Stimulated activated CD4-positive, alpha-beta T cell treated with anti-CD3 and anti-CD28 coated beads, Interleukin-12 subunit alpha, Interleukin-12 subunit beta, amount 100 ng/mL, for 48 hours (primary cell): ENCODE measurements around the gene ZMYND8.
"Not testable (repeated sequence)": the region's sequence is repeated elsewhere in the genome, so short reads cannot be mapped to it uniquely, and the experiment has no call there.

Experiments
- DNase-seq, 3 donors: peaks; one replicate each; pipeline ENCODE4 v3.0.0-alpha.2; 2020; ENCODE audit warnings: low read depth in 2 of 3, low spot score in 1 of 3

Gene ZMYND8

DNA sequence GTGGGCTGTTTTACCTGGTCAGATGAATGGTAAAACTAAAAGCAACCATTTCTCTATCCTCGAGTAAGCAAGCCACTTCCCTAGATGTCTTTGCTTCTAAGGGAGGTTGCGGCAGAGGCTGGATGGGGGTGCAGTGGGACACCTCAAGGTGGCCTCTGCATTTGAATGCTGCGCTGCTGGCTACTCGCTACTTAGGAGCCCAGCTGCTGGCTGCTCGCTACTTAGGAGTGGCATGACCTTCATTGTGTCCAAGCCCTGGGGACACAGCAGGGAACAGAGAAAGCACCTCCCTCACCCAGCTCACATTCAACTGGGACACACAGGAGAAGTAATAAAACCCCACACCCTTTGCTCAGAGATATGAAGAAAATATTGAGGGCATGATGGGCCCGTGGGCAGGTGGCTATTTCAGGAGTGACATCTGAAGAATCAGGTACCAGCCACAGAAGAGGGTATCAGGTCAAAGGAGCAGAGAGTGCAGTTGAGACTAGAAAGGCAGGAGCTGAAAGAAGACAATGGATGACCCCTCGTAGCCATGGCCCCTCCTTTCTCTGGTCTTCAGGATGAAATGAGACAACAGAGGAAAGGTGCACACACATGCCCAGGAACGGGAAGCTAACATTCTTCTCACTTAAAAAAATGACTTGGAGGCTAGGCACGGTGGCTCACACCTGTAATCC, 149.4 kb downstream of the ZMYND8 start:
- DNase-seq: no peak

DNA sequence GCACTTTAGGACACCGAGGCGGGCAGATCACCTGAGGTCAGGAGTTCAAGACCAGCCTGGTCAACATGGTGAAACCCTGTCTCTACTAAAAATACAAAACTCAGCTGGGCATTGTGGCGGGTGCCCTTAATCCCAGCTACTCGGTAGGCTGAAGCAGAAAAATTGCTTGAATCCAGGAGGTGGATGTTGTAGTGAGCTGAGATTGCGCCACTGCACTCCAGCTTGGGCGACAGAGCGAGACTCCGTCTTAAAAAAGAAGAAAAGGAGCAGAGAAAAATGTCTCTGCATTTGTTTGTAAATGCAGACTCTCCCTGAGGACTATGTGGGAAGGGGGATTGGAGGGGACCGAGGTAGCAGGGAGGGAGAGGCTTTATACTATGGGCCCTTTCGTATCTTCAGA, 149.9 kb downstream of the ZMYND8 start:
- DNase-seq: not testable (repeated sequence)

DNA sequence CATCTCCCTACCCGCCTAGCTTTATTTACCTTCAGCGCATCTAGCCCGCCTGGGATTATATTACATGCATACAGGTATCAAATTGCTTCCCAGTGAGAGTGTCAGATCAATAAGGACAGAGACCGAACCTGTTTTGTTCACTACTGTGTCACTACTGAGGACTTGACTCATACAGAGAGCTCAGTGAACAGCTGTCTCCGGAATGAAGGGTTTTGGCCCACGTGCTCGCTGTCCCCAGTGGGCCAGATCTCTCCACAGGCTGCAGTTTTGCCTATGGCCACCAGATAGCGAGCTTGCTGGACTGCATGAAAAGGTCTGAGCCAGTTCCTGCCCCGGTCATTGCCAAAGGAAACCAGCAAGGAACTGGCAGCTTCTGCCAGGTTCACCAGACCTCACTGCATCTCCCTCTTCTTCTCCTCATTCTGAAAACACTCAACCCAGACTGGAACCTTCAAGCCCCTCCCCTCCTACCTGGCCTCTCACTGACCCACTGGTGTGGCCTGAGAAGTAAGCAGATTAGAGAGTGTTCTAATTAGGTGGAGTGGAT, 150.8 kb downstream of the ZMYND8 start:
- peak in 1 of 3 donors; percentile 67 for DNase-seq

DNA sequence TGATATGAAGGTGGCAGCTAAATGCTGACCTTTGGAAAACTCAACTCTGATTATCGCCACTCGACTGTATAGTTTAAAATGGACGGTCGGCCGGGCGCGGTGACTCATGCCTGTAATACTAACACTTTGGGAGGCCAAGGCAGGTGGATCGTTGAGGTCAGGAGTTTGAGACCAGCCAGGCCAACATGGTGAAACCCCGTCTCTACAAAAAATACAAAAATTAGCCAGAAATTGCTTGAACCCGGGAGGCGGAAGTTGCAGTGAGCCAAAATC, 151.7 kb downstream of the ZMYND8 start:
- DNase-seq: not testable (repeated sequence)

DNA sequence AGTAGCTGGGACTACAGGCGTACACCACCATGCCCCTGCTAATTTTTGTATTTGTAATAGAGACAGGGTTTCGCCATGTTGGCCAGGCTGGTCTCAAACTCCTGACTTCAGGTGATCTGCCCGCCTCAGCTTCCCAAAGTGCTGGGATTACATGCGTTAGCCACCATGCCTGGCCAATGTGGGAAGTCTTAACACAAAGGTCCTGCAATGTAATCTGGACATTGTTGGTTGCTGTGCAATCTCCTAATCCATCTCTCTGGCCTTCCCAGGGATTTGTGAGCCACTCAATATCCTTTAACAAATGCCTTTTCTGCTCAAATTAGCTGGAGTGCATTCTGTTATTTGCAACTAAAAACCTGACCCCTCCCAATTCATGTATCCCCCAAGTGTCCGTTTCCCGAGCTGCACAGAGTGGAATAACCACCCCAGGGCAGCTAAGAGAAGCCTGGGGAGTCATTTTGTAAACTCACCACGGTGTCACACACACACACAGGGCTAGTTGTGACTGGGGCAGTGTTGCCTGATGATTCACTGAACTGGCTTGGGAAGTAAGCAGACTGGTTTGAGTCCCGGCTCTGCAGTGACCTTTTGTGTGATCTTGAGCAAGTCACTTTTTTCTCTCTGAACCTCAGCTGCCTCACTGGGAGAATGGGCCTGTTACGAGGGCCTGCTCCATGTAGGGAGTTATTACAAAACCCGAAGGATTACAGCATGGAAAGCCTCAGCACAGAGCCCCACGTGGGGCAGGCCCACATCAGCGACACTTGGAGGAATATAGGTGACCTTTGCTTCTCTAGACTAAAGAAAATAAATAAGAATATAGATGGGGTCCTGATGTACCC, 152.3 kb downstream of the ZMYND8 start:
- no peak for DNase-seq

DNA sequence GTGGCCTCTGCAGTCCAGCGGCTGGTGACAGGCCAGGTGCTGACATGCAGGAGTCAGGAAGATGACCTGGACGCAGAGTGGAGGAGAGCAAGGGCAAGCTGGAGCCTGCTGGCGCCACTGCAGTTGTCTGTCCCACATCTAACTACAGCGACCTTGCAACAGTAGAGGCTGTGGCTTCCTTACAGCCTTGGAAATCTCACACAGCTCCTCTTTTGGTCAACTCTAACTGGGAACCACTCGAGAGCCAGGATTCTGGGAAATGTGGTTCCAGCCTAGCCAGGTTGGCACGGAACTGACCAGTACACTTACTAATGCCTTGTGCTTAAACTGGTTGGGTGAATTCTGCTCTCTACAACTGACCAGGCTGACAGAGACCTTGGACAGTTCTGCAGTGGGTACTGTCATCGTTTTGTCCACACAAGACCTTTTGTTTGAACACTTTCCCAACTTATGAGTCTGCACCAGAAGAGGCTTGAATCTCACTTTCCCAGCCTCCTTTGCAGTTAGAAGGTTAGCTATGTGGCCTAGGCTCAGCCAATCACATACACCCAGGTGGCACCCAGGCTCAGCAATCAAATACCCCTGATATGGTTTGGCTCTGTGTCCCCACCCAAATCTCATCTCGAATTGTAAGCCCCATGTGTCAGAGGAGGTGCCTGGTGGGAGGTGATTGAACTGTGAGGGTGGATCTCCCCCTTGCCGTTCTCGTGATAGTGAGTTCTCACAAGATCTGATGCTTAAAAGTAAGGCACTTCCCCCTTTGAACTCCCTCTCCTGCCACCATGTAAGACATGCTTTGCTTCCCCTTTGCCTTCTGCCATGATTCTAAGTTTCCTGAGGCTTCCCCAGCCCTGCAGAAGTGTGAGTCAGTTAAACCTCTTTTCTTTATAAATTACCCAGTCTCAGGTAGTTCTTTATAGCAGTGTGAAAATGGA, 153.5 kb downstream of the ZMYND8 start:
- no peak for DNase-seq

DNA sequence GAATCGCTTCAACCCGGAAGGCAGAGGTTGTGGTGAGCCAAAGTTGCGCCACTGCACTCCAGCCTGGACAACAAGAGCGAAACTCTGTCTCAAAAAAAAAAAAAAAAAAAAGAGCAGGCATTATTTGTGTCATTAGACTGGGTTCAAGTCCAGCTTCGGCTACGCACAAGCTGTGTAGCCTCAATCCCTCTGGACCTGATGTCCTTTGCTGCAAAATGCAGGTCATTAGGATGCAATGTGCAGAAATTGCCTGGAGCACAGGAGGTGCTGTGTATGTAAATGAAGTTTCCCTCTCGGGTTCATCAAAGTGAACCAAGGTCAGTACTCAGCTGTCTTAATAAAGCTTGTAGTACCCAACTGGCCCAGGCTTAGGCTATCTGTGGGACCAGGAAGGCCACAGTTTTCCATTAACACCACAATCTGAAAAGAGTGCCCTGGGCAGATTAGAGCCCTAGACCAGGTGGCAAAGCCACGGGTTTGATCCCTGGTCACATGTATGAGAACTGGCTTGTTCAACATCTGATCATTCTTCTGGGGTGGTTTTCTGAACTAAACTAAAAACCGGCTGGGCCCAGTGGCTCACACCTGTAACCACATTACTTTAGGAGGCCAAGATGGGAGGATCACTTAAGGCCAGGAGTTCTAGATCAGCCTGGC, 155.3 kb downstream of the ZMYND8 start:
- no peak for DNase-seq

DNA sequence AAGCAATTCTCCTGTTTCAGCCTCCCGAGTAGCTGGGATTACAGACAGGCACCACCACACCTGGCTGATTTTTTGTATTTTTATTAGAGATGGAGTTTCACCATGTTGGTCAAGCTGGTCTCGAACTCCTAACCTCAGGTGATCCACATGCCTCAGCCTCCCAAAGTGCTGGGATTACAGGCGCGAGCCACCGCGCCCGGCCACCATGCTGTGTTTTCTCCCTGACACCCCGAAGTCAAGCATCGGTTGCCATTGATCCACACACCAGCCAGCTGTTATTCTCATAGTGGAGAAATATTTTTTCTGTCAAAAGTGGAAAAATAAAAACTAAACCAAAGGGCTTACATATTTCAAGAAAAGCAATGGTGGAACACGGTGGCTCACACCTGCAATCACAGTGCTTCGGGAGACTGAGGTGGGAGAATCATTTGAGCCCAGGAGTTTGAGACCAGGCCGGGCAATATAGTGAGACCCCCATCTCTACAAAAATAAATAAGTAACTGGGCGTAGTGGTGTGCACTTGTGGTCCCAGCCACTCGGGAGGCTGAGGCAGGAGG, 157.4 kb downstream of the ZMYND8 start:
- no peak for DNase-seq

DNA sequence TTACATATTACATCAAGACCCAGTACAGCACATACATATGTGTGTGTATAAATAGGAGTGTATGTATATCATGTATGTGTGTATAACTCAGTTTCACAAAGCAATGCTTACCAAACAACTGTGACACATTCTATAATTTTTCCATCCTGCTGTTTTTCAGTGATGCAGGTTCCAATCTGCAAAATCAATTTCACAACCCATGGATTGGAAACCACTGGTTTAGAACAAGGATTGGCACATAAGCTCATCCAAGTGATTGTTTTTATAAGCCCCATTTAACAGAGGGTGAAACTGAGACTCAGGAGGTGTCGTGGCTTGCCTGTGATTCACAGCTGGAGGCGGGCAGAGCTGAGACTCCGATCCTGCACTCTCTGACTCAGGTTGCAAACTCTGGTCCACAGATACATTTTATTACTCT, 158.2 kb downstream of the ZMYND8 start:
- peak; percentile 24 to 60 (median 56) for DNase-seq

DNA sequence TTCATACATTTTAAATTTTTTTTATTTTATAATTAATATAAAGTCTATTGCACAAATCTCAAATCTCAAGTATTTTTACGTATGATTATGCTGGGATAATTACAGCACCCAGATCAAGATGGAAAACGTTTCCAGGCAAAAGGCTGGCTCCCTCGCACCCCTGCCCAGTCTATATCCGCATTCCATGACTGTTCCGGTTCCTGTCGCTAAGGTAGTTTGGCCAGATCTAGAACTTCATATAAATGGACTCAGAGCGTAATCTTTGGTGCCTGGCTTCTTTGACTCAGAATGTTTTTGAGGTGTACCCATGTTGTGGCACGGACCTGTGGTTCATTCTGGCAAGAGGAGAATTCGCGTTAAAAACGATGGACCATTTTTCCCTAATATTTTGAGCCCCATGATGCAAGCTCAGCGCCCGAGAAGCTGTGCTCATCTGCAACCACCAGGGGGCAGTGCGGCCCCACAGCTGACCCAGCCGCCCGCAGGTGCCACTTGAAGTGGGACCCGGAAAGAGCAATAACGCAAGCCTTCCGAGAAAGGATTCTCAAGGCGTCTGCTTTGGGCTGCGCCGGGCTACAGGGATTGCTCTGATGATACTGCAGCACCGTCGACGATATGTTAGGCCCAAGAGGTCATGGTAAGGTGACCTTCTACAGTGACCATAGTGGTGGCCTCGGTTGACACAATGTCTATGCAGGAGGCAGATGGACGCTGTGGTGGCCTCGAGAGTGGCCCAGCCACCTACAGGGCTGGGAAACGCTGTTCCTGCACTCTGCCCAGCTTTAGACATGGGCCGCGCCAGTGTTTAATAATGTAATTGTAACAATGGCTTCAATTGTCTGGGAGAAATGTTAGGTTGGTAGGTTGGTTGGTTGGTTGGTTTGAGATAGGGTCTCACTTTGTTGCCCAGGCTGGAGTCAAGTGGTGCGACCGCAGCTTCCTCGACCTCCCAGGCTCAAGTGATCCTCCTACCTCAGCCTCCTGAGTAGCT, 160.1 kb downstream of the ZMYND8 start:
- peak; percentile 55 to 73 (median 69) for DNase-seq

DNA sequence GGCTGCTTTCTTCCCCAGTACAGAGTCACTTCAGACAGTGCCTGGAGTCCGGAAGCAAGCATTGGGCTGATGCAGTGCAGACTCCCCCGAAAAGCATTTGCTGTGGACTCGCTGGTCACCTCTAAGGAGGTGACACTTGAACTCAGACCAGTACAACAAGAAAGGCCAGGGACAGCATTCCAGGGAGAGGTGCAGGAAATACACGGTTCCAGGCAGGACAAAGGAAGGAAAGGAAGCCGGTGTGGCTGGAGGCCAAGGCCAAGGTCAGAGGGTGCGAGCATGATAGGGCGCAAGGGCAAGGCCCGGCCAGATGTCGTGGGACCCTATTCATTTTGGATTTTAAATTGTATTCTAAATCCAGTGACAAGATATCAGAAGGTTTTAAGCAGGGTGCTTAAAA, 160.9 kb downstream of the ZMYND8 start:
- no peak for DNase-seq

DNA sequence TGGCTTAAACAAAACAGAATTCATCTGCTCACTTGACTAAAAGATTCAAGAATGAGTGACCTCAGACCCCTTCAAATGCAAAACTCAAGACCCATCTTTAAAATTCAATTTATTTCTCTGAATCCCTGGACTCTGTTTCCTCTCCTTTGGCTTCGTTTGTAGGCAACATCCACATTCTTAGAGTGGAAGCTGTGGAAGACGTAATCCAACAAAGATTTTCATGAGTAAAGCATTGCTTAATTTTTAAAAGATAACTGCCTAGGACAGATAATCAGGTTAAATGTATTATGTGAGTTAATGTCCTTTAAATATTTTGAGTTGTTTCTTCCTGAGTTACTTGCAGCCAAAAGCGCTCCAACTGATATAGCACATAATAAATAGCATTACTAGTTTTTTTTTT, 164.5 kb downstream of the ZMYND8 start:
- DNase-seq: no peak

DNA sequence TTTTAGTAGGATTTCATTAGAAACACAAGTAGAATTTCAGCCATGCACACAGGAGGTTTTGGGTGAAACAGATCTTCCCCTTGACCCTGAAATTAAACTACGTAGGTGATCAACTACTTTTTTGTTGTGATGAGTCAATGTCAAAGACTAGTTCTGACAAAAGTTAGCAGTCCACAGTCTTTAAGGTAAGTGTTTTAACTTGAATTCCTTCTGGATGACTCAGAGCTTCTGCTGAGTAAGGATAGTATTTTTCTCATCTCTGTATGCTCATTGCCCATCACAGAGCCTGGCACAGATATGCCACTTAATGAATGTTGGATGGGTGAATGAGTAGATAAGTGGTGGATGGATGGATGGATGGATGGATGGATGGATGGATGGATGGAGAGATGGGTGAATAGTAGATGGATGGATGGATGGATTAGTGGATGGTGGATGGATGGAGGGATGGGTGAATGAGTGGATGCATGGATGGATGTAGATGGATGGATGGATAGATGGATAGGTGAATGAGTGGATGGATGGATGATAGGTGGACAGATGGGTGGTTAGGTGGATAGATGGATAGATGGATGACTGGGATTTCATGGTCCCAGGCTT, 165.3 kb downstream of the ZMYND8 start:
- no peak for DNase-seq

DNA sequence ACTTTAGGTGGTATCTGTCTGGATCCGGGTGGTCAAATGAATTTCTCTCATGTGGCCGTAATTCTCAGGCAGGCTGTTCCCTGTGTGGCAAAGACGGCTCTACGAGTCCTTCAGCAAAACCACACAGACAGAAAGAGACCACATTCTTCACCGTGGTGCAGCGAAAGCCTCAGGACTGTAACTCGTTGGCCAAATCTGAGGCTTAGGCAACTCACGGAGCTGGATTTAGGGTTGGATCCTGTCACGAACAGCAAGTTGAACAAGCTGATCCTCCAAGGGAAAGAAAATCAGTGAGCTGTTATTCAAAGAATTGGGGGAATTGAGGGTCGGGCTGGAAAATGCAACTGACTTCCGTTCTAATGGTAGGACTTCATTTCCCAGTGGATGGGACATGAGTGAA, 167.4 kb downstream of the ZMYND8 start:
- DNase-seq: no peak

DNA sequence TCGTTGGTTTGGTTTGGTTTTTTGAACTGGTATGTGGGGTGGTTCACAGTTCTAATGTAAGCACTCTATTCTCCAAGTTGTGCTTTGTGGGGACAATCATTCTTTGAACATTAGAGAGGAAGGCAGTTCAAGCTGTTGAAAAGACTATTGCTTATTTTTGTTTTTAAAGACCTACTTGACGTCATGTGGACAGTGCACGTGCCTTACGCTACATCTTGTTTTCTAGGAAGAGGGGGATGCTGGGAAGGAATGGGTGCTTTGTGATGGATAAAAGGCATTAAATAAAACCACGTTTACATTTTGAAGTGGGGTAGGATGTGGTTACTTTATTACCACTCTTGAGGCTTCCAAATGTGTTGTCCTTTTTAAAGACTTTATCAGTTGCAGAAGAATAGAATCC, 168.0 kb downstream of the ZMYND8 start:
- DNase-seq: no peak

DNA sequence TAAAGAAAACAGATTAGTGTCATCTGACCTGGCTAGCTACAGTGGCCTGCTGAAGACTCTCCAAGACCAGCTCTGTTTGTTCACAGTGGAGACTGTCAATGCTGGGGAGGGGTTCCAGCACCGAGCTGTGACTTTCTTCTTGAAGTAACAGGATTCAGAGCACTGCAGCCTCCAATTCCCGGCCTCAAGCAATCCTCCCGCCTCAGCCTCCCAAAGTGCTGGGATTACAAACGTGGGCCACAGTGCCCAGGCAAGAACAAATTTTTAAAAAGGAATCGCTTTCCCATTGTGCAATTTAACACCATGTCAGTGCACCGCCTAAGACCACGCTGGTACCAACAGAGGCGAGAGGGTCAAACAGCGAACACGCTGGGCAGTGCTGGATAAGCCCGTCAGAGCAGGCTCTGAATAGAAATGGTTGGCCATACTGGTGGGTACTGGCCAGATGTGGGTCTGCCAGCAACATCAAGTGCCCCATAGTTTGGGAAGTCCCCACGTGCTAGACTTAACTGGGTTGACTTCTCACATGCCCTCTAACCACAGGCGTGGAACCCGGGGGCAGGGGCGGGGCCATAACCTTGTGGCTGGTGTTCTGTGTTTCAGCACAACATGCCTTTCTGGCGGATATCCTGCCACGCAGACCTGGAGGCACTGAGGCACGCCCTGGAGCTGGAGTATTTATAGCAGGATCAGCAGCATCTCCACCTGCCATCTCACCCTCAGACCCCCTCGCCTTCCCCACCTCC, 168.9 kb downstream of the ZMYND8 start:
- DNase-seq: no peak

DNA sequence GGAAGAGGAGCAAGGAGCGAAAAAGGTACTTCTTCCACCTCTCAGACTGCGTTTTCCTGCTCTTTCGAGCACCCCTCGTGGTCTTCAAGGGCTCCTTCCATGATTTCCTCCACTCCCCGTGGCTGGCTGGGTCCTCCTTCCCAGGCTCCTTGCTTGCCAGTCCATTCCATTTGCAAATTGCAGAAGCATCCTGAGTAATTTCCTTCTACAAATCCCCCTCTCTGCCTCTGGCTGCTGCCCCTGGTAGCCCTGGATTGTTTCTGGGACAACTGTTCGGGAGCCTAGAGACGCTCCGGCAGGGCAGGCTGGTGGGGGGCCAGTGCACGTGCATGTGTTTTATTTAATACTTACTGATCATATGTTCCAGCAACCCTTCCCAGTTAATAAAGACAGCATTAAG, 173.1 kb downstream of the ZMYND8 start:
- no peak for DNase-seq
